Astrocyte of the spinal cord (primary cell): ENCODE measurements around the gene COL13A1.

Source experiments
- DNase-seq: peaks from one replicate; pipeline ENCODE4 v3.0.0; 2011; ENCODE audit warnings: low read depth, low spot score
- H3K4me3 ChIP-seq: 2 replicates; pipeline ENCODE4 v1.5.1; 2011; ENCODE audit warnings: low read depth, mild to moderate bottlenecking, low read length, moderate library complexity
- in situ Hi-C: cut with HindIII; loops from 2 replicates; pipeline ENCODE4 v1.10.0; 2017; ENCODE audit warnings: low sequenced_read_pairs
- TF ChIP-seq, protein P1 (sequence below): IDR thresholded peaks from 2 replicates; pipeline ENCODE4 v1.5.1; 2012; ENCODE audit warnings: low read depth, mild to moderate bottlenecking, low read length, inconsistent platforms

Gene COL13A1

DNA sequence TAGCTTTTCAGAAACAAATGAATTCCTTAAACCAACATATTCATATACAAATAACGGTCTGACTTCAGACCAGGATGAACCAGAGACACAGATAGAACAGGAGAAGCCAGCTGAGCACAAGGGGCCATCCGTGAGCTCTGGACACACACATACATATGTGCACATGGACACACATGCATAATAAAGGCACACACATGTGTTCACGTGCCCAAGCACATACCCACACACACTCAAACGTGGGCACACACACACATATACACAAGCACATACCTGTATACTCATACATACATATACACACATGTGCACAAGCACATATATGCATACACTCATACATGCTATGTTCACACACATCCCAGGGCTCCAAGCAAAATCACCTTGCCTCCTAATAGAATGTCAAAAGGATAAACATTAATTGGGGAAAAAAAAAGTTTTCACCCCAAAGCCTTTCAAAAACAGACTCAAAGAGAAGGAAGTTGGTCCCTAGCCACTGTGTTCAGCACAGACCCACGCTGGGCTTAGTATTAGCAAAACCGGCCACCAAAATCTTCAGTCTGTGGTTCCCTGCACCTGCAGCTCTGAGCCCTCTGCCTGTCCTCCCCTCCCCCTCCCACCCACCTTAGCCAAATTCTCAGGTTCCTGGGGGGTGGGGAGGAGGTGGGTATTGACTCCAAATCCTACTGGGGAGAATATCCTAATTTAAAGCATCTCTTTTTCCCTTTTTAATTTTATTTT, 150.5 kb downstream of the COL13A1 start:
- no peak overlapping the region for H3K4me3 ChIP-seq
- in situ Hi-C loops: no loop called here
- DNase-seq: no peak
- TF ChIP-seq, protein P1, sequence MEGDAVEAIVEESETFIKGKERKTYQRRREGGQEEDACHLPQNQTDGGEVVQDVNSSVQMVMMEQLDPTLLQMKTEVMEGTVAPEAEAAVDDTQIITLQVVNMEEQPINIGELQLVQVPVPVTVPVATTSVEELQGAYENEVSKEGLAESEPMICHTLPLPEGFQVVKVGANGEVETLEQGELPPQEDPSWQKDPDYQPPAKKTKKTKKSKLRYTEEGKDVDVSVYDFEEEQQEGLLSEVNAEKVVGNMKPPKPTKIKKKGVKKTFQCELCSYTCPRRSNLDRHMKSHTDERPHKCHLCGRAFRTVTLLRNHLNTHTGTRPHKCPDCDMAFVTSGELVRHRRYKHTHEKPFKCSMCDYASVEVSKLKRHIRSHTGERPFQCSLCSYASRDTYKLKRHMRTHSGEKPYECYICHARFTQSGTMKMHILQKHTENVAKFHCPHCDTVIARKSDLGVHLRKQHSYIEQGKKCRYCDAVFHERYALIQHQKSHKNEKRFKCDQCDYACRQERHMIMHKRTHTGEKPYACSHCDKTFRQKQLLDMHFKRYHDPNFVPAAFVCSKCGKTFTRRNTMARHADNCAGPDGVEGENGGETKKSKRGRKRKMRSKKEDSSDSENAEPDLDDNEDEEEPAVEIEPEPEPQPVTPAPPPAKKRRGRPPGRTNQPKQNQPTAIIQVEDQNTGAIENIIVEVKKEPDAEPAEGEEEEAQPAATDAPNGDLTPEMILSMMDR: no peak

DNA sequence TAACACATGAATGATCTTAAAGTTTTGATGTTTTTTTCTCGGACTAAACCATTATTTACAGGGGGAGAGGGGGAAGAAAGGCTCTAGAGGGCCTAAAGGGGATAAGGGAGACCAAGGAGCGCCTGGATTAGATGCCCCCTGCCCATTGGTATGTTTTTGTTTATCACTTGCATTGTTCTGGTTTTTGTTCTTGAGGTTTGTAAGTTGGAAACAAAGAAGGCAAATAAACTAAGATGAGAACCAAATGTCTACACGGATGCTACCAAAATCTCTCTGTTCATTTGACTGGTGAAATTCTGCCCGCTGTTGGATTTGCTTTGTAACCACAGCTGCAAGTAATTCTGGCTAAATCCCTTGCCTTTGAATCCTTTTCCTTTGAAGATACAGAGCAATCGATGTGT, 151.1 kb downstream of the COL13A1 start:
- H3K4me3 ChIP-seq: no peak overlapping the region
- no peak for DNase-seq
- TF ChIP-seq, protein P1: no peak
- in situ Hi-C loops: no loop called here

DNA sequence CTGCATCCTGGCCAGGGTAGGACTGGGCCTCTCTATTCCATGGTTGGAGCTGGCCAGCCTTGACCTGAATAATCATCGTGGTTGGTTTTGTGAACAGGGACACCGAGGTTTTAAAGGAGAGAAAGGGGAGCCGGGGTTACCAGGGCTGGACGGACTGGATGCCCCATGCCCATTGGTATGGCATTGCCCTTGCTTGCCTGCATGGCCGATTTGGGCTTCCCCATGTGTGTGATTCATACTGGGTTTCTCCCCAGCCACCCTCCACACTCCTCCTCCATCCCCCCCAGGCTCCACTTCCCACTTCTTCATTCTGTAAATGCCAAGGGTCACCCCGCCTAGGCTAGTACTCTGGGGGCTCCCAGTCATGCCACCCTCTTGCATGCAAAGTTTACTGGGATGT, 152.1 kb downstream of the COL13A1 start:
- no peak for DNase-seq
- TF ChIP-seq, protein P1: no peak

DNA sequence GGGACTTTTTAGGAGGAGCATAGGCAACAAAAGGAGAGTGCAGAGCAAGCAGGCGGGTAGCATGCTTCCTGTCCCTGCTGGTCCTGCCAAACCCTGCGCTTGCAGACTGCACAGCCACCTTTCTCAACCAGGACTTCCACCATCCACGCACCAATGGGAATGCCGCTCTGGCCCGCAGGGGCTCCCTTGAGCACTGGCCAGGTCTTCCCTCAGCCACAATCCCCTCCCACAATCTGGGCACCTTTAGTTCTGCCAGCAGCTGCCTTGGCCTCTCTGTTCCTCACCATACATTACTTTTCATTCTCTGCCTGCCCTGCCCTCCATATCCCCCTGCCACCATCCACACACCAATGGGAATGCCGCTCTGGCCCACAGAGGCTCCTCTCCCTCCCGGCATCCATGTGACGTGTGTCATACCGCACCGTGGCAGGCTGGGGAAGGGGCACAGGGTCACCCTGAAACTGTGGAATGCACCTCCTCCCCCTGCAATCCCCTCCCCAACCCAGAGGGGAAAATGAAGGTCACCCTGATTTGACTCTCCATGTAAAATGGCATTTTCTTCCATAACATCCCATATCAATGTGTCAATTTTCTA, 153.6 kb downstream of the COL13A1 start:
- TF ChIP-seq, protein P1: no peak
- in situ Hi-C loops: no loop called here
- DNase-seq: no peak
- no peak overlapping the region for H3K4me3 ChIP-seq

More for the DNA sequence above, 152.1 kb downstream of the COL13A1 start:
- in situ Hi-C loops: no loop called here
- H3K4me3 ChIP-seq: no peak overlapping the region

DNA sequence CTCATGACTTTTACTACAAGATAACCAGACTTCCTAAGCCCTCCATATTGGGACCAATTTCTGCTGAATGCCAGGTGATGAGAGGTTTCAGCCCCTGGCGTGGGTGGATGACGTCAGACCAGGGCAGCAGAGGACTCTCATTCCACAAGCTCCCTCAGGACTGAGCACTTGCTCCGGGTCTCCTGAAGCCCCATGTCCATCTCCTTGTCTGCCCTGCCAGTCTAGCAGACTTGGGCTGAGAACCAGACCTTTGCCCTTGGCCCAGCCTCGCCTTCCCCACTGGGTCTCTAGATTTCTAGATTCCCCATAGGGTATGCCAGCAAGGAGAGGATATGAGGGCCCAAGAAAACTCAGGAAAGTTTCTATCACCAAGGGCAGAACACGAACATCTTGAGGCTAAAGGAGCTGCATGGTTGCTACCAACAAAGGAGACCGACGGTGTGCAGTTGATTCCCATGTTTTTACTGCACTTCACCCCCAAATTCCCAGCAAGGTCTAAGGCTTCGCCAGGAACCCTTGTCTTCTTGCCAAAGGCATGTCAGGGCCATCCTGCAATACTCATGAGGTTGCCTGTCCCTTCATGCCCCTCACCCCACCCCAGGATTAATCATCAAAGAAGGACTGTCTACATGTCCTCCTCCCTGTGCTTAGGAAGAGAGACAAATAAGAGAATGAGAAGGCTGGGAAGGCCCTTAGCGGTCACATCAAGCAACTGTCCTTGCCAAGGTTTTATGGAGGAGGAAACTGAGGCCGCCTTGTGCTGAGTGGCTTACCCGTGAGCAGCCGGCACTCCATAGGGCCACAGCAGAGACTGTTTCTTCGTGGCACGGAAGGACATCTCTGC, 154.4 kb downstream of the COL13A1 start:
- DNase-seq: no peak

DNA sequence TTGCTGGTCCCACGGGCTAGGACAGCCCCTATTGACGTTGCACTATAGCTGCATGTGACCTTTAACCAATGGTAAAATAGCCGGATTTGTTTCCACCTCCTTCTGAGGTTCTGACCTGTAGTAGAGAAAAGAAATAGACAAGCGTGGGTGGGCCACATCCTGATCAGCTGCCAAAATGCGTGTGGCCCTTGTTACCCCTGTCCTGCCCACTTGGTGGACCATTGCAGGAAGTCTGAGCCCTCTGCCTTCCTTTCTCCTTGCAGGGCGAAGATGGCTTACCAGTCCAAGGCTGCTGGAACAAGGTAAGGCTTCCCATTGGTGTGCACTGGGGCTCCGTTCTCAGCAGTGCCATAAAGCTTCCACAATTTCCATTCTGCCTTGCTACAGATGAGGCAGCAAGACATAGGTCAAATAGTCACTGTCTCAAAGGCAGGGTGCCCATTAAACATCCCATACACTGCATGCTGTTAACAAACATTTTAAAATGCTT, 155.1 kb downstream of the COL13A1 start:
- no peak overlapping the region for H3K4me3 ChIP-seq
- in situ Hi-C loops: no loop called here
- TF ChIP-seq, protein P1: no peak
- DNase-seq: no peak

More for the DNA sequence above, 154.4 kb downstream of the COL13A1 start:
- in situ Hi-C loops: no loop called here
- H3K4me3 ChIP-seq: no peak overlapping the region
- TF ChIP-seq, protein P1: no peak
